GM13977 (cell line): ENCODE results near the gene OSBPL3.
A peak's percentile ranks its signal among the peaks of the same experiment; 100 is the strongest.

Experiments
- DNase-seq: peaks from one replicate; pipeline ENCODE4 v3.0.0; 2012; ENCODE audit warnings: low spot score
- in situ Hi-C: fragments of 300-500 bp; cut with MboI; formaldehyde crosslinking; loops from one replicate; pipeline ENCODE4 v1.12.0; 2022; ENCODE audit warnings: low sequenced_read_pairs, low pct_unique_long_range_greater_than_20kb, mixed read lengths, inconsistent platforms; ENCODE audit not compliant: unreplicated experiment
- TF ChIP-seq, protein P1 (sequence below): IDR thresholded peaks from 2 replicates; pipeline ENCODE4 v1.5.1; 2012; ENCODE audit warnings: mild to moderate bottlenecking, control low read depth; ENCODE audit not compliant: insufficient read depth; ENCODE audit errors: extremely low read depth, missing control alignments

The OSBPL3 gene

DNA sequence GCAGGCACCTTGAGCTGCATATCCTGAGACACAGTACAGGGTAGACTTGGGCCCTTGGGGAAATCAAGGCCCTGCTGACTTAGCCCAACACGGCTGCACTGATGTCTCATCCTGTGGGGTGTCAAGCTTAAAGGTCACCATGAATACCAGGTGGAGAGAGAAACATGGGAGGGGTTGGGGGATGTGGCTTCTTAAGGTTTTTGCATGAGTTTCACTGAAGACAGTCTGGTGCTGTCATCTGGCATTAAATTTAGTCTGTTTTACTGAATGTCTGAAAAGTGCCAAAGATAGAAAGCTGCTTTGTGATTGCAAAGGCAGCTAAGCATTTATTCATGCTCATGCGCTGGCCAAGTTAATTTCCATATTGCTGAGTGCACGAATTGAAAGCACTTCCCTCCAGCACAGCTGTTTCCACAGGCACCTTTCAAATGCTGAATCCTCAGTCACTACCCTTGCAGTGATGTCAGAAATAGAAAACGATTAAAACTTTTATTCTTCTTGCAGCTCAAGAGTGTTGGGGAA, 102.1 kb downstream of the OSBPL3 start:
- in situ Hi-C loops = no loop called here
- TF ChIP-seq, protein P1, sequence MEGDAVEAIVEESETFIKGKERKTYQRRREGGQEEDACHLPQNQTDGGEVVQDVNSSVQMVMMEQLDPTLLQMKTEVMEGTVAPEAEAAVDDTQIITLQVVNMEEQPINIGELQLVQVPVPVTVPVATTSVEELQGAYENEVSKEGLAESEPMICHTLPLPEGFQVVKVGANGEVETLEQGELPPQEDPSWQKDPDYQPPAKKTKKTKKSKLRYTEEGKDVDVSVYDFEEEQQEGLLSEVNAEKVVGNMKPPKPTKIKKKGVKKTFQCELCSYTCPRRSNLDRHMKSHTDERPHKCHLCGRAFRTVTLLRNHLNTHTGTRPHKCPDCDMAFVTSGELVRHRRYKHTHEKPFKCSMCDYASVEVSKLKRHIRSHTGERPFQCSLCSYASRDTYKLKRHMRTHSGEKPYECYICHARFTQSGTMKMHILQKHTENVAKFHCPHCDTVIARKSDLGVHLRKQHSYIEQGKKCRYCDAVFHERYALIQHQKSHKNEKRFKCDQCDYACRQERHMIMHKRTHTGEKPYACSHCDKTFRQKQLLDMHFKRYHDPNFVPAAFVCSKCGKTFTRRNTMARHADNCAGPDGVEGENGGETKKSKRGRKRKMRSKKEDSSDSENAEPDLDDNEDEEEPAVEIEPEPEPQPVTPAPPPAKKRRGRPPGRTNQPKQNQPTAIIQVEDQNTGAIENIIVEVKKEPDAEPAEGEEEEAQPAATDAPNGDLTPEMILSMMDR = no peak
- peak; percentile 36 for DNase-seq

DNA sequence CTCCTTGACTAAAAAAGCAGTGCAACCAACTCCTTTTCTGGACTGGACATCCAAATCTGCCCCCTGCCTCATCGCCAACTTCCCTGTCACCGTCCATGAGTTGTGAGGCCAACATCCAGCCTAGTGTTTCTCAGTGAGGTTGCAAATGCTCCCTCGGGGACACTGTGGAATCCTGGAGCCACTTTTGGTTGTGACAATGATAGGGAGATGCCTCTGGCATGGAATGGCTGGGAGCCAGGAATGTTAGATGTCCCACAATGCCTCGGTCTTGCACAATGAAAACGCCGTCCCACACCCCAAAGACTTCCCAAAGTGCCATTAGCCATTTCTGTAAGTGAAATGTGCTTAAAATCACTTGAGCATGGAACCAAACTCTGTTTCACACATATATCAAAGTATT, 105.2 kb downstream of the OSBPL3 start:
- in situ Hi-C loops = no loop called here
- TF ChIP-seq, protein P1 = no peak
- no peak for DNase-seq

DNA sequence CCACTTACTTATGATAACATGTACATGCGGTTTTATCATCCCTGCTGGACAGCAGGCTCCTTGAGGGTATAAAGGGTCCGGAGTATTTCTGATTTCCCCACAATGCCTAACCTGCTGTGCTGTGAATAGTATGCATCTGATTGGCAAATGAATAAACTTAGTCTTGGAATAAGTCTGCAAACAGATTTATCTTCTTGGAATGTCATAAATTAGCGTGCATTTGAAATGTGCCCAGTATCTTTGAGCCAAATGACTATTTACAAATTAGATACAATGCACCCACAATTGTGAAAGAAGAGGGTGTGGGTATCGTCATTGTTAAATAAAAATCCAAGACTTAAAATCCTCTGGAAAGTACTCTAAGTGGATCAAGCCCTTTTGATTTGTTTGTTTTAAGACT, 106.0 kb downstream of the OSBPL3 start:
- in situ Hi-C loops = no loop called here
- DNase-seq = no peak
- TF ChIP-seq, protein P1 = no peak

DNA sequence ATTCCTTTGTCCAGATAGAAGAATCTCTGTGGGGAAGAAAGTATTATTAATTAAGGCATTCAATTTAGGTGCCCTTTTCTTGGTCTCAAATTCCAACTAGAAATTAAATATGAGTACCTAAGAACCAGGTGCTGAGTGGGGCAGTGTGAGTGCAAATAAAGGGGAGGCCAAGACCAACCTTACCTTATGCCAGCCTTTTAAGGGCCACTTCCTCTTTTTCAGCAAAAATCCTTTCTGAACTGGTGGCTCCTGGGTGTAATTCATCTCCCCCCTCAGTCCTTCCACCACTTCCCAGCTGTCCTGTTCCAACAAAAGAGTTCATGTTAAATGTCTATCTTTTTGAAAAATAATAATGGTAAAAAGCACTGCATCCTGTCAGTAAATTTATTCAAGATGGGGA, 108.2 kb downstream of the OSBPL3 start:
- TF ChIP-seq, protein P1 = no peak
- in situ Hi-C loops = no loop called here
- no peak for DNase-seq

DNA sequence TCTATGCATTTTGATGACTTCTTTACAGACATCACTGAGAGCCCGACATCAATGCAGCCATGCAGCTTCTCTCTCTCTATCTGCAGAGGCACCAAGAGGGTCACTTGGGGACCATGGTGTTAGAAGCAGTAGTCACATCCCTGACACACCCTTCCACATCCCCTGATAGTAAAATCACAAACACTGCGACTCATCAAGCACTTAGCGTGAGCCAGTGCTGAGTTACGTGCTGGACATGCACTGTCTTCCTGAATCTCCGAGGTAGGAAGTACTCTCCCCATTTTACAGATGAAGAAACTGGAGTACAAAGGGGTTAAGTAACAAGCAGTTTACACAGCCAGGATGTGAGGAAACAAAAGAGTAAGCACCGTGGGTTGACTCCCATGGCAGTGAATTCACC, 109.2 kb downstream of the OSBPL3 start:
- in situ Hi-C loops = no loop called here
- DNase-seq = no peak
- TF ChIP-seq, protein P1 = no peak

DNA sequence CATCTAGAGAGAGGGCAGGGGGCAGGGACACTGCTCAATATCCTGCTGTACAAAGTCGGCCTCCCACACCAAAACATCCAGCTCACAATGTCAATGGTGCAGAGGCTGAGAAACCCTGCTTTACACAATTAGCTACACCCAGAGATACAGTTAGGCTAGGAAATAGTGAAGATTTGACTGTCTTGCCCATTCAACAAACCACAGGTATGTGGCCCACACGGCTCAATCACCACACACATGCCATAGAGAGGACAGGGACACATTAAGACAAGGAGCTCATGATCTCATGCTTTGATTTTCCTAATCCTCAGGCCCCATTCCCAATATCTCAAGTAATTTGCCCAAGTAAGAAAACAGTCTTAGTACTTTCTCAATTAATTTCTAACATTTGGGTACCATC, 110.4 kb downstream of the OSBPL3 start:
- in situ Hi-C loops = no loop called here
- no peak for DNase-seq
- TF ChIP-seq, protein P1 = no peak

DNA sequence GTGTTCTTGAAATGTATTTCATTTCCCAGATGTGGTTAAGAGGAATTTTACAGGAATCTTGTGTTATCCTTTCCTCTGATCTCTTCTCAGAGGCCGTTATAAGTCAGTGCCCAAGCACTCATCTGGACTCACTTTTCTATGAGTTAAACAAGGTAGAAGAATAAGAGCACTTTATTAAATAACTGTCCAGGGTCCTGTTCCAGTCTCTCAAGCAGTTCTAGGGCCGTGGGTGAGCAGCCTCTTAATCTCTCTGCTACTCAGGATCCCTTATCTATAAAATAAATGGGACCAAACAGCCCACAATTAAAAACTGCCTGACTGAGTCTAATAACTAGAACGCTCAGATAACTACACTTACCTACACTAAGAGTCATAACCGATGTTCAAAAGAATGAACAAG, 111.2 kb downstream of the OSBPL3 start:
- TF ChIP-seq, protein P1 = no peak
- no peak for DNase-seq
- in situ Hi-C loops = no loop called here
